Cardiac muscle cell (in vitro differentiated cells and primary cell): ENCODE measurements around the gene BRICD5. TPM values are rescaled to one million over a fixed set of nuclear protein-coding genes. Genes with fewer than 3 reads are reported as not detected.

Source experiments
- DNase-seq, 2 donors: peaks; one replicate each; pipeline versions ENCODE4 v3.0.0 to v3.0.0-alpha.2; 2010 to 2017; ENCODE audit warnings: low read depth in 1 of 2, low spot score in 1 of 2
- H3K27ac ChIP-seq: fragments of 200-600 bp; sonication (generic); 2 replicates; pipeline ENCODE4 v1.5.1; 2016
- H3K27me3 ChIP-seq: fragments of 200-600 bp; sonication (generic); 2 replicates; pipeline ENCODE4 v1.6.0; 2016; ENCODE audit warnings: control low read depth
- H3K36me3 ChIP-seq: fragments of 200-600 bp; sonication (generic); 2 replicates; pipeline ENCODE4 v1.5.1; 2016; ENCODE audit warnings: control low read depth
- H3K4me1 ChIP-seq: fragments of 200-600 bp; sonication (generic); 2 replicates; pipeline ENCODE4 v1.8.1; 2017; ENCODE audit warnings: low read depth, mild to moderate bottlenecking, mixed run types
- H3K4me3 ChIP-seq: fragments of 200-600 bp; sonication (generic); 2 replicates; pipeline ENCODE4 v1.5.1; 2016; ENCODE audit warnings: mild to moderate bottlenecking
- H3K9me3 ChIP-seq: fragments of 200-600 bp; sonication (generic); 2 replicates; pipeline ENCODE4 v1.5.1; 2017; ENCODE audit warnings: low read depth, mild to moderate bottlenecking, control low read depth
- CTCF ChIP-seq: IDR thresholded peaks from 2 replicates; pipeline ENCODE4 v1.5.1; 2012; ENCODE audit warnings: low read depth, mild to moderate bottlenecking, low read length
- polyA plus RNA-seq: library from polyadenylated mRNA; unstranded; fragments of >200 nt; fragmentation: Nextera tagmentation; extraction: Ambion mirVana; gene quantifications from 2 replicates; pipeline ENCODE4 v1.2.1, GENCODE V29; 2016
- total RNA-seq: library from RNA; depleted of rRNA; stranded (reverse); fragments of >200 nt; gene quantifications from 2 replicates; pipeline ENCODE4 v1.2.3, GENCODE V29; 2016

BRICD5 gene
- total and polyA plus RNA-seq, 2 experiments from 2014 or later: 21.8 to 24.6 TPM

GRCh38 chr16:2191446-2191706, 19.3 kb downstream of the BRICD5 start:
- Histone ChIP-seq H3K27me3 (no peaks in the 10 kb centered on the region), H3K36me3 (no peaks in the 10 kb centered on the region), H3K4me1 (peaks cover 5% of the 10 kb centered on the region), H3K4me3 (no peak overlapping the region), H3K9me3 (no peaks in the 10 kb centered on the region), H3K27ac (no peak overlapping the region)
- no peak for TF ChIP-seq CTCF
- DNase-seq: no peak

GRCh38 chr16:2190659-2191445, 19.8 kb downstream of the BRICD5 start:
- no peak overlapping the region for H3K4me3 ChIP-seq
- TF ChIP-seq CTCF: no peak
- H3K4me1 ChIP-seq: peaks cover 5% of the 10 kb centered on the region
- H3K27me3 ChIP-seq: no peaks in the 10 kb centered on the region
- no peak for DNase-seq
- no peak overlapping the region for H3K27ac ChIP-seq
- no peaks in the 10 kb centered on the region for H3K9me3 ChIP-seq
- H3K36me3 ChIP-seq: no peaks in the 10 kb centered on the region

DNA sequence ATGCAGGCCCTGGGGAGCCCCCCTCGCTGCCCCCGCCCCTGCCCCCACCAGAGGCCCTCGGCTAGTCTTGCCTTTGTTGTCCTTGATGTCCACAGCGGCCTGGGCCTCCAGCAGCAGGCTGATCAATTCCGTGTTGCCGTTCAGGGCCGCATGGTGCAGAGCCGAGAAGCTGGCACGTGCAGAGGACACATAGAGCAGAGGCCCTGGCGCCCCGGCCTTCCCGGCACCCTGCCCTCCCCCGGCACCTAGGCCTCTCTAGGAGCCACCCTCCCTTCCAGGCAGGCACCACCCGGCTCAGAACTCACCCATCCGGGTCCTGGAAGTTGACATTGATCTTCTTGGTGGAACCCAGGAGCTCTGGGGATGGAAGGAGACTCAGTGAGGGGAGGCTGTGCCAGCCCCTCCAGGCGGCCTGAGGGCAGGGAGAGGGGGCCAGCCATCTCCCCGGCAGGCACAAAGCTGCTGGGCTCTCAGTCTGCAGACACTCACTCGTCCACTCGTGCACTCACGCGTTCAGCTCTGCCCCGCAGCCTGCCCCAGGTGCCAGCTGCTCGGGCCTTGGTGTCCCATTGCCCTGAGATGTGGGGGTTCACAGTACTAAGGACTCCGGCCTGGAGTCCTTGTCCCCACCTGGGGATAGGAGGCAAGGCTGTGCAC, 20.5 kb downstream of the BRICD5 start:
- no peak for DNase-seq
- H3K27me3 ChIP-seq: no peaks in the 10 kb centered on the region
- TF ChIP-seq CTCF: no peak

GRCh38 chr16:2189252-2189893, 21.3 kb downstream of the BRICD5 start:
- Histone ChIP-seq H3K4me1 (no peaks in the 10 kb centered on the region), H3K27ac (no peak overlapping the region)
- no peak for TF ChIP-seq CTCF

More for the DNA sequence above, 20.5 kb downstream of the BRICD5 start:
- Histone ChIP-seq H3K4me1 (peaks cover 2% of the 10 kb centered on the region), H3K27ac (no peak overlapping the region), H3K36me3 (no peaks in the 10 kb centered on the region), H3K4me3 (no peak overlapping the region), H3K9me3 (no peaks in the 10 kb centered on the region)

GRCh38 chr16:2188395-2188794, 22.3 kb downstream of the BRICD5 start:
- Histone ChIP-seq H3K9me3 (no peaks in the 10 kb centered on the region), H3K4me3 (no peak overlapping the region), H3K4me1 (no peaks in the 10 kb centered on the region), H3K36me3 (no peaks in the 10 kb centered on the region), H3K27me3 (no peaks in the 10 kb centered on the region), H3K27ac (no peak overlapping the region)
- no peak for TF ChIP-seq CTCF
- no peak for DNase-seq

More at GRCh38 chr16:2189252-2189893, 21.3 kb downstream of the BRICD5 start:
- H3K36me3 ChIP-seq: no peaks in the 10 kb centered on the region
- no peaks in the 10 kb centered on the region for H3K27me3 ChIP-seq
- H3K4me3 ChIP-seq: no peak overlapping the region
- H3K9me3 ChIP-seq: no peaks in the 10 kb centered on the region
- no peak for DNase-seq
